HUES64 (cell line): ENCODE data around the gene GABRQ.

Source experiments
- H3K27ac ChIP-seq: 2 replicates; pipeline ENCODE4 v1.7.0; 2013; ENCODE audit warnings: low read depth, low read length, inconsistent platforms
- H3K27me3 ChIP-seq: 2 replicates; pipeline ENCODE4 v1.6.1; 2013; ENCODE audit warnings: mild to moderate bottlenecking, low read length; ENCODE audit not compliant: insufficient read depth
- H3K36me3 ChIP-seq: 2 replicates; pipeline ENCODE4 v1.6.1; 2013; ENCODE audit warnings: mild to moderate bottlenecking, low read length; ENCODE audit not compliant: insufficient read depth
- H3K4me1 ChIP-seq: 2 replicates; pipeline ENCODE4 v1.6.1; 2013; ENCODE audit warnings: mild to moderate bottlenecking, low read length, moderate library complexity; ENCODE audit not compliant: insufficient read depth
- H3K4me3 ChIP-seq: 2 replicates; pipeline ENCODE4 v1.5.1; 2013; ENCODE audit warnings: mild to moderate bottlenecking, low read length, moderate library complexity
- H3K9ac ChIP-seq: 2 replicates; pipeline ENCODE4 v1.6.1; 2013; ENCODE audit warnings: mild to moderate bottlenecking, low read depth, low read length
- H3K9me3 ChIP-seq: 2 replicates; pipeline ENCODE4 v1.6.1; 2013; ENCODE audit warnings: low read depth, low read length; ENCODE audit not compliant: insufficient read depth
- WGBS: fragments of 150-250, 120-280 bp; methylation state at CpG from one replicate; pipeline ENCODE4 v1.1.7; 2013; ENCODE audit warnings: missing lambda C conversion rate; 5-methylcytosine and 5-hydroxymethylcytosine counted together

GABRQ gene

GRCh38 chrX:152640034-152640818 lies 2.5 kb downstream of the GABRQ start:
- WGBS: 70% methylated on average over 15 of the region's 18 CpGs
- peaks cover 19% of the 10 kb centered on the region for H3K4me1 ChIP-seq
- peaks cover 29% of the 10 kb centered on the region for H3K27me3 ChIP-seq
- H3K9ac ChIP-seq: no peak overlapping the region
- H3K27ac ChIP-seq: no peak overlapping the region
- H3K36me3 ChIP-seq: peaks cover 14% of the 10 kb centered on the region; the same call in 1 of the 2 replicates
- H3K9me3 ChIP-seq: no peaks in the 10 kb centered on the region
- no peak overlapping the region for H3K4me3 ChIP-seq

GRCh38 chrX:152641256-152641875 lies 3.7 kb downstream of the GABRQ start:
- peaks cover 16% of the 10 kb centered on the region for H3K4me1 ChIP-seq
- 23% methylated on average over 9 of the region's 10 CpGs for WGBS
- H3K27me3 ChIP-seq: peaks cover 29% of the 10 kb centered on the region
- H3K9ac ChIP-seq: no peak overlapping the region
- peak overlapping the region; percentile 32 for H3K4me3 ChIP-seq
- H3K36me3 ChIP-seq: peaks cover 24% of the 10 kb centered on the region; the same call in 1 of the 2 replicates
- peak overlapping the region; percentile 81; the same call in 1 of the 2 replicates for H3K27ac ChIP-seq
- no peaks in the 10 kb centered on the region for H3K9me3 ChIP-seq

- Histone ChIP-seq H3K27ac (peak overlapping the region; percentile 81; the same call in 1 of the 2 replicates), H3K9ac (no peak overlapping the region), H3K36me3 (peaks cover 28% of the 10 kb centered on the region; the same call in 1 of the 2 replicates), H3K4me3 (peak overlapping the region; percentile 32; the same call in 1 of the 2 replicates), H3K9me3 (no peaks in the 10 kb centered on the region), H3K4me1 (peaks cover 16% of the 10 kb centered on the region), H3K27me3 (peaks cover 29% of the 10 kb centered on the region)
- whole genome bisulfite sequencing: 34% methylated on average over 4 of the region's 6 CpGs
Observed at GRCh38 chrX:152641996-152642395, 4.3 kb downstream of the GABRQ start.

- Histone ChIP-seq H3K27ac (no peak overlapping the region), H3K9me3 (no peaks in the 10 kb centered on the region), H3K36me3 (peaks cover 32% of the 10 kb centered on the region; the same call in 1 of the 2 replicates), H3K27me3 (peaks cover 26% of the 10 kb centered on the region), H3K4me1 (peaks cover 16% of the 10 kb centered on the region), H3K9ac (no peak overlapping the region), H3K4me3 (no peak overlapping the region)
- WGBS: 91% methylated on average over 11 of the region's 11 CpGs
Observed at GRCh38 chrX:152642931-152643564, 5.4 kb downstream of the GABRQ start.

GRCh38 chrX:152646961-152647360 lies 9.3 kb downstream of the GABRQ start:
- Histone ChIP-seq H3K36me3 (peaks cover 50% of the 10 kb centered on the region; the same call in 1 of the 2 replicates), H3K4me1 (no peaks in the 10 kb centered on the region), H3K27ac (no peak overlapping the region), H3K4me3 (no peak overlapping the region), H3K9ac (no peak overlapping the region), H3K27me3 (no peaks in the 10 kb centered on the region), H3K9me3 (no peaks in the 10 kb centered on the region)
- WGBS: 95% methylated on average over 12 of the region's 12 CpGs

- H3K27ac ChIP-seq: no peak overlapping the region
- H3K27me3 ChIP-seq: no peaks in the 10 kb centered on the region
- 98% methylated on average over 3 of the region's 5 CpGs for WGBS
- H3K9ac ChIP-seq: no peak overlapping the region
- peaks cover 50% of the 10 kb centered on the region; the same call in 1 of the 2 replicates for H3K36me3 ChIP-seq
- H3K9me3 ChIP-seq: no peaks in the 10 kb centered on the region
- H3K4me1 ChIP-seq: no peaks in the 10 kb centered on the region
- no peak overlapping the region for H3K4me3 ChIP-seq
Observed at GRCh38 chrX:152647978-152648377, 10.3 kb downstream of the GABRQ start.

GRCh38 chrX:152652060-152652459 lies 14.4 kb downstream of the GABRQ start:
- WGBS: 93% methylated on average over 5 of the region's 6 CpGs
- no peak overlapping the region for H3K27ac ChIP-seq
- no peaks in the 10 kb centered on the region for H3K4me1 ChIP-seq
- no peaks in the 10 kb centered on the region for H3K27me3 ChIP-seq
- peaks cover 21% of the 10 kb centered on the region; the same call in 1 of the 2 replicates for H3K36me3 ChIP-seq
- H3K4me3 ChIP-seq: no peak overlapping the region
- no peaks in the 10 kb centered on the region for H3K9me3 ChIP-seq
- no peak overlapping the region for H3K9ac ChIP-seq

- Histone ChIP-seq H3K4me1 (no peaks in the 10 kb centered on the region), H3K36me3 (peaks cover 18% of the 10 kb centered on the region; the same call in 1 of the 2 replicates), H3K27ac (no peak overlapping the region), H3K27me3 (no peaks in the 10 kb centered on the region), H3K9ac (no peak overlapping the region), H3K4me3 (no peak overlapping the region), H3K9me3 (no peaks in the 10 kb centered on the region)
- WGBS: 96% methylated on average over 16 of the region's 16 CpGs
Observed at GRCh38 chrX:152652467-152652866, 14.8 kb downstream of the GABRQ start.

GRCh38 chrX:152656087-152656486 lies 18.4 kb downstream of the GABRQ start:
- H3K4me1 ChIP-seq: no peaks in the 10 kb centered on the region
- H3K4me3 ChIP-seq: no peak overlapping the region
- 73% methylated on average over 2 of the region's 4 CpGs for WGBS
- peaks cover 5% of the 10 kb centered on the region; the same call in 1 of the 2 replicates for H3K36me3 ChIP-seq
- no peak overlapping the region for H3K9ac ChIP-seq
- H3K27ac ChIP-seq: no peak overlapping the region
- no peaks in the 10 kb centered on the region for H3K9me3 ChIP-seq
- no peaks in the 10 kb centered on the region for H3K27me3 ChIP-seq

GRCh38 chrX:152656890-152657289 lies 19.2 kb downstream of the GABRQ start:
- Histone ChIP-seq H3K9me3 (no peaks in the 10 kb centered on the region), H3K4me1 (no peaks in the 10 kb centered on the region), H3K27me3 (no peaks in the 10 kb centered on the region), H3K36me3 (no peaks in the 10 kb centered on the region; the same call in 1 of the 2 replicates), H3K9ac (no peak overlapping the region), H3K27ac (no peak overlapping the region), H3K4me3 (no peak overlapping the region)
- 95% methylated on average over 7 of the region's 7 CpGs for WGBS

GRCh38 chrX:152658302-152658701 lies 20.6 kb downstream of the GABRQ start:
- Histone ChIP-seq H3K36me3 (no peaks in the 10 kb centered on the region), H3K27me3 (no peaks in the 10 kb centered on the region), H3K4me1 (no peaks in the 10 kb centered on the region), H3K9ac (no peak overlapping the region), H3K27ac (no peak overlapping the region), H3K4me3 (no peak overlapping the region), H3K9me3 (no peaks in the 10 kb centered on the region)
- WGBS: 55% methylated on average over 2 of the region's 2 CpGs
